H9 (cell line): ENCODE results near the gene MCAM. TPM values are rescaled to one million over a fixed set of nuclear protein-coding genes. Genes with fewer than 3 reads are reported as not detected.
A peak's percentile ranks its signal among the peaks of the same experiment; 100 is the strongest.

Experiments
- DNase-seq: peaks from one replicate; pipeline ENCODE4 v3.0.0-alpha.2; 2017
- H2AFZ ChIP-seq: one replicate; pipeline ENCODE4 v1.6.1; 2013; ENCODE audit warnings: mild to moderate bottlenecking, low read length, control low read depth, moderate library complexity
- H2AK5ac ChIP-seq: 2 replicates; pipeline ENCODE4 v1.6.1; 2013; ENCODE audit warnings: low read length, control low read depth, mixed read lengths; ENCODE audit not compliant: insufficient read length
- H2BK120ac ChIP-seq: one replicate; pipeline ENCODE4 v1.6.1; 2013; ENCODE audit warnings: low read depth, mild to moderate bottlenecking, low read length, control low read depth, inconsistent platforms; ENCODE audit not compliant: poor library complexity, severe bottlenecking
- H2BK12ac ChIP-seq: 2 replicates; pipeline ENCODE4 v1.6.1; 2013; ENCODE audit warnings: low read length, control low read depth, mixed read lengths, low read depth; ENCODE audit not compliant: insufficient read length
- H2BK15ac ChIP-seq: 2 replicates; pipeline ENCODE4 v1.6.1; 2013; ENCODE audit warnings: low read depth, low read length, control low read depth
- H2BK20ac ChIP-seq: one replicate; pipeline ENCODE4 v1.6.1; 2013; ENCODE audit warnings: low read depth, mild to moderate bottlenecking, low read length, control low read depth, inconsistent platforms; ENCODE audit not compliant: poor library complexity, severe bottlenecking
- H2BK5ac ChIP-seq: 2 replicates; pipeline ENCODE4 v1.6.1; 2013; ENCODE audit warnings: low read length, control low read depth, mixed read lengths; ENCODE audit not compliant: insufficient read length
- H3K14ac ChIP-seq: 2 replicates; pipeline ENCODE4 v1.6.1; 2013; ENCODE audit warnings: low read length, control low read depth; ENCODE audit not compliant: insufficient read depth
- H3K18ac ChIP-seq: 2 replicates; pipeline ENCODE4 v1.6.1; 2013; ENCODE audit warnings: low read depth, mild to moderate bottlenecking, mixed read lengths, low read length, control low read depth; ENCODE audit not compliant: insufficient read length
- H3K23ac ChIP-seq: 2 replicates; pipeline ENCODE4 v1.6.1; 2013; ENCODE audit warnings: low read length, control low read depth, mixed read lengths, low read depth; ENCODE audit not compliant: insufficient read length
- H3K23me2 ChIP-seq: 2 replicates; pipeline ENCODE4 v1.6.1; 2013; ENCODE audit warnings: low read depth, mild to moderate bottlenecking, mixed read lengths, low read length, control low read depth; ENCODE audit not compliant: insufficient read length, poor library complexity, severe bottlenecking
- H3K27ac ChIP-seq: 2 replicates; pipeline ENCODE4 v1.5.1; 2013; ENCODE audit warnings: low read length, control low read depth, mixed read lengths, low read depth; ENCODE audit not compliant: insufficient read length
- H3K27me3 ChIP-seq: 2 replicates; pipeline ENCODE4 v1.6.1; 2013; ENCODE audit warnings: low read length, control low read depth, inconsistent platforms; ENCODE audit not compliant: insufficient read depth
- H3K4ac ChIP-seq: 2 replicates; pipeline ENCODE4 v1.6.1; 2013; ENCODE audit warnings: low read depth, mild to moderate bottlenecking, control low read depth, inconsistent platforms, low read length, moderate library complexity
- H3K4me1 ChIP-seq: 2 replicates; pipeline ENCODE4 v1.6.1; 2013; ENCODE audit warnings: low read length, control low read depth, inconsistent platforms; ENCODE audit not compliant: insufficient read depth
- H3K4me2 ChIP-seq: 2 replicates; pipeline ENCODE4 v1.6.1; 2013; ENCODE audit warnings: low read length, control low read depth, mixed read lengths; ENCODE audit not compliant: insufficient read length, insufficient read depth
- H3K56ac ChIP-seq: 2 replicates; pipeline ENCODE4 v1.6.1; 2013; ENCODE audit warnings: low read depth, mild to moderate bottlenecking, mixed read lengths, low read length, control low read depth; ENCODE audit not compliant: insufficient read length
- H3K79me1 ChIP-seq: 2 replicates; pipeline ENCODE4 v1.6.1; 2013; ENCODE audit warnings: low read depth, mild to moderate bottlenecking, moderate library complexity, low read length, control low read depth, inconsistent platforms; ENCODE audit not compliant: insufficient read depth, poor library complexity, severe bottlenecking
- H3K79me2 ChIP-seq: 2 replicates; pipeline ENCODE4 v1.6.1; 2013; ENCODE audit warnings: low read length, control low read depth, inconsistent platforms; ENCODE audit not compliant: insufficient read depth
- H3K9ac ChIP-seq: 2 replicates; pipeline ENCODE4 v1.6.1; 2013; ENCODE audit warnings: low read length, control low read depth, mixed read lengths; ENCODE audit not compliant: insufficient read length; ENCODE audit errors: extremely low read depth
- H3K9me3 ChIP-seq: one replicate; pipeline ENCODE4 v1.6.1; 2013; ENCODE audit warnings: low read depth, low read length, inconsistent platforms; ENCODE audit not compliant: control insufficient read depth
- H3T11ph ChIP-seq: one replicate; pipeline ENCODE4 v1.6.1; 2013; ENCODE audit warnings: mild to moderate bottlenecking, low read length, control low read depth, inconsistent platforms
- H4K20me1 ChIP-seq: one replicate; pipeline ENCODE4 v1.6.1; 2013; ENCODE audit not compliant: control insufficient read depth, insufficient read length, insufficient read depth
- H4K5ac ChIP-seq: 2 replicates; pipeline ENCODE4 v1.6.1; 2013; ENCODE audit warnings: low read depth, mild to moderate bottlenecking, mixed read lengths, low read length, control low read depth; ENCODE audit not compliant: insufficient read length
- H4K8ac ChIP-seq: replicated peaks from 2 replicates; pipeline ENCODE4 v1.6.1; 2013; ENCODE audit warnings: low read length, control low read depth, mixed read lengths, low read depth; ENCODE audit not compliant: insufficient read length
- H4K91ac ChIP-seq: 2 replicates; pipeline ENCODE4 v1.6.1; 2013; ENCODE audit warnings: low read depth, mild to moderate bottlenecking, moderate library complexity, mixed read lengths, low read length, control low read depth; ENCODE audit not compliant: insufficient read length
- H3K27ac Mint-ChIP-seq, 3 experiments: 2 replicates in 2 of 3; 3 replicates in 1 of 3; pipeline ENCODE4 v1.8.0; 2020 to 2021; ENCODE audit warnings: mixed read lengths in 3 of 3, mild to moderate bottlenecking in 1 of 3, moderate library complexity in 1 of 3
- H3K27me3 Mint-ChIP-seq: 2 replicates; pipeline ENCODE4 v1.8.0; 2021; ENCODE audit warnings: low read depth, mild to moderate bottlenecking, moderate library complexity, mixed read lengths
- H3K36me3 Mint-ChIP-seq, 3 experiments: 2 replicates in 2 of 3; 3 replicates in 1 of 3; pipeline ENCODE4 v1.8.0; 2020 to 2021; ENCODE audit warnings: low read depth in 3 of 3, mixed read lengths in 3 of 3; ENCODE audit not compliant: insufficient read depth in 1 of 3
- H3K4me1 Mint-ChIP-seq, 2 experiments: 2 replicates each; pipeline ENCODE4 v1.8.0; 2020; ENCODE audit warnings: mixed read lengths in 2 of 2
- H3K4me3 Mint-ChIP-seq, 2 experiments: 2 replicates in 1 of 2; 3 replicates in 1 of 2; pipeline ENCODE4 v1.8.0; 2020 to 2021; ENCODE audit warnings: mild to moderate bottlenecking in 2 of 2, mixed read lengths in 2 of 2, moderate library complexity in 1 of 2
- H3K9me3 Mint-ChIP-seq, 2 experiments: 2 replicates in 1 of 2; 3 replicates in 1 of 2; pipeline ENCODE4 v1.8.0; 2020; ENCODE audit warnings: mild to moderate bottlenecking in 2 of 2, mixed read lengths in 2 of 2, moderate library complexity in 1 of 2
- CTCF ChIP-seq: fragments of 200-600 bp; sonication (generic); conservative IDR thresholded peaks from 3 replicates; pipeline ENCODE4 v1.8.0; 2021; ENCODE audit warnings: antibody characterized with exemption, mild to moderate bottlenecking
- WGBS: extraction: QIAGEN DNeasy Blood & Tissue Kit; methylation state at CpG from one replicate; pipeline ENCODE4 v1.1.7; 2013; ENCODE audit warnings: missing lambda C conversion rate, low lambda C conversion rate, mixed read lengths; ENCODE audit not compliant: insufficient read length; ENCODE audit errors: extremely low coverage; 5-methylcytosine and 5-hydroxymethylcytosine counted together
- total RNA-seq: library from RNA; stranded (reverse); gene quantifications from 2 replicates; pipeline ENCODE4 v1.2.1, GENCODE V29; 2021

MCAM gene
- total RNA-seq, 1 experiment from 2014 or later, result 21.5 TPM

DNA sequence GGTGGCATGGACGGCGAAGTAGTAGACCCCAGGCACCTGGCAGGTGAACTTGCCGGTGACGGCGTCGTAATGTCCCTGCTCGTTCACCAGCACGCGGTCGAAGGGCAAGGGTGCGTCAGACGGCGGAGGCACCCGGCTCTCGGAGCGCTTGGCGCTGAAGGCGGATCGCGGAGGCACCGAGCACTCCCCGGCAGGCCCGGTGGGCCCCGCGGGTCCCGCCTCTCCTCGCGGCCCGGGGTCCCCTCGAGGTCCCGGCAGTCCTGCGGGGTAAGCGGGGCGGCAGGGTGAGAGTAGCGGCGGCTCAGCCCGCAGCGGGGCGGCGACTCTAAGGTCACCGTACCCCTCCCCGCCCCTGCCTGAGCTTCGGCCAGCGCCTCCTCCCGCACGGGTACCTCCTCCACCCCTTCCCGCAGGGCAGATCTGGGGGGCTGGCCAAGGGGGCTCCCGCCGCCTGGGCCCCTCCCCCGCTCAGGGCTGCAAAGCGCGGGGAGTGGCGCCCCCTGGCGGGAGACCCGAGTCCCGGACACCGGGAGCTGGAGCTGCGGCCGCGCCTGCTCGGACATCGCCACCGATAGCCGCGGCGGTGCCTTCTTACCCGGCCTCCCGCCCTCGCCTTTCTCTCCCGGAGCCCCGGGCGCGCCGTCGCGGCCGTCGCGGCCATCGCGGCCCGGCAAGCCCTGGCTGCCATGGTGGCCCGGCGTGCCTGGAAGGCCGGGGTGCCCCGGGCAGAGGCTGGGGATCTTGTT is 22.8 kb upstream of the MCAM start:
- Histone ChIP-seq H3K23ac (no peak overlapping the region), H3K79me1 (peaks cover 9% of the 10 kb centered on the region), H3K9ac (no peak overlapping the region), H4K8ac (no peak overlapping the region), H3K56ac (no peak overlapping the region), H3K4me1 (no peaks in the 10 kb centered on the region; the same call in 1 of the 2 replicates), H4K20me1 (no peaks in the 10 kb centered on the region), H2BK15ac (no peak overlapping the region), H4K5ac (no peak overlapping the region), H3T11ph (no peak overlapping the region), H3K18ac (peak overlapping the region; percentile 6), H2BK20ac (no peak overlapping the region), H3K4ac (no peak overlapping the region), H3K27me3 (peaks cover 16% of the 10 kb centered on the region), H2BK12ac (no peak overlapping the region), H2BK120ac (no peak overlapping the region), H3K23me2 (peaks cover 26% of the 10 kb centered on the region), H4K91ac (no peak overlapping the region), H3K27ac (no peak overlapping the region), H3K14ac (peak overlapping the region; percentile 50; the same call in 1 of the 2 replicates), H2BK5ac (no peak overlapping the region), H2AFZ (no peak overlapping the region), H2AK5ac (no peak overlapping the region), H3K4me2 (peak overlapping the region; percentile 56), H3K9me3 (no peaks in the 10 kb centered on the region), H3K79me2 (peaks cover 13% of the 10 kb centered on the region; the same call in 1 of the 2 replicates)
- Mint-ChIP-seq H3K9me3 (no peaks in the 10 kb centered on the region; a peak in 1 of 5 replicates), H3K4me1 (peaks cover 43 to 63% of the 10 kb centered on the region in 2 experiments), H3K27ac (no peak overlapping the region), H3K36me3 (peaks cover 11 to 18% (median 15%) of the 10 kb centered on the region in 3 experiments), H3K27me3 (peaks cover 57% of the 10 kb centered on the region), H3K4me3 (peak overlapping the region; percentile 38 to 99)
- DNase-seq, result peak; percentile 83
- peak; percentile 99 for TF ChIP-seq CTCF
- no CpG with 5 or more reads among the region's 86 CpGs for WGBS
